HG03139 (cell line): Measurements from ENCODE around the gene MGA.

Experiments used
- ATAC-seq: cut with Tn5 transposase; IDR thresholded peaks from one replicate; pipeline ENCODE4 v1.9.1; 2021; ENCODE audit not compliant: unreplicated experiment

MGA gene

GRCh38 chr15:41660235-41661077 is at the start of gene MGA:
Gene MGA (plus strand): TSS chr15:41660405.
- peak; percentile 57 for ATAC-seq

- ATAC-seq = no peak
These were observed 39.5 kb upstream of the MGA start for GRCh38 chr15:41620536-41621199.

- ATAC-seq = no peak
These were observed 38.7 kb upstream of the MGA start for GRCh38 chr15:41621200-41622193.

- no peak for ATAC-seq
These were observed 37.3 kb upstream of the MGA start for GRCh38 chr15:41622901-41623300.

GRCh38 chr15:41627203-41627602 is 33.0 kb upstream of the MGA start:
- no peak for ATAC-seq

GRCh38 chr15:41629463-41629862 is 30.7 kb upstream of the MGA start:
- no peak for ATAC-seq

- ATAC-seq = no peak
These were observed 30.3 kb upstream of the MGA start for GRCh38 chr15:41629883-41630282.

GRCh38 chr15:41630616-41631217 is 29.5 kb upstream of the MGA start:
- no peak for ATAC-seq

- no peak for ATAC-seq
These were observed 28.2 kb upstream of the MGA start for GRCh38 chr15:41631880-41632470.

- ATAC-seq = no peak
These were observed 26.6 kb upstream of the MGA start for GRCh38 chr15:41633609-41634008.

GRCh38 chr15:41634072-41634626 is 26.1 kb upstream of the MGA start:
- no peak for ATAC-seq

GRCh38 chr15:41637086-41637485 is 23.1 kb upstream of the MGA start:
- ATAC-seq = no peak

GRCh38 chr15:41640985-41641384 is 19.2 kb upstream of the MGA start:
- no peak for ATAC-seq

GRCh38 chr15:41647262-41647661 is 12.9 kb upstream of the MGA start:
- no peak for ATAC-seq

- ATAC-seq = no peak
These were observed 12.1 kb upstream of the MGA start for GRCh38 chr15:41648097-41648496.

GRCh38 chr15:41648770-41649169 is 11.4 kb upstream of the MGA start:
- no peak for ATAC-seq

- no peak for ATAC-seq
These were observed 9.4 kb upstream of the MGA start for GRCh38 chr15:41650806-41651205.

- ATAC-seq = no peak
These were observed 8.8 kb upstream of the MGA start for GRCh38 chr15:41651373-41651772.

GRCh38 chr15:41653760-41654159 is 6.4 kb upstream of the MGA start:
- ATAC-seq = no peak

- ATAC-seq = no peak
These were observed 4.5 kb upstream of the MGA start for GRCh38 chr15:41655716-41656115.
